ENCODE data around the gene EYA3. TPM values are rescaled to one million over a fixed set of nuclear protein-coding genes. Genes with fewer than 3 reads are reported as not detected.
A peak's percentile ranks its signal among the peaks of the same experiment; 100 is the strongest.

The EYA3 gene
- total and polyA plus RNA-seq, 2 of the 4 experiments (the other 2 are of a cell fraction), result 9.1 to 17.6 TPM

DNA sequence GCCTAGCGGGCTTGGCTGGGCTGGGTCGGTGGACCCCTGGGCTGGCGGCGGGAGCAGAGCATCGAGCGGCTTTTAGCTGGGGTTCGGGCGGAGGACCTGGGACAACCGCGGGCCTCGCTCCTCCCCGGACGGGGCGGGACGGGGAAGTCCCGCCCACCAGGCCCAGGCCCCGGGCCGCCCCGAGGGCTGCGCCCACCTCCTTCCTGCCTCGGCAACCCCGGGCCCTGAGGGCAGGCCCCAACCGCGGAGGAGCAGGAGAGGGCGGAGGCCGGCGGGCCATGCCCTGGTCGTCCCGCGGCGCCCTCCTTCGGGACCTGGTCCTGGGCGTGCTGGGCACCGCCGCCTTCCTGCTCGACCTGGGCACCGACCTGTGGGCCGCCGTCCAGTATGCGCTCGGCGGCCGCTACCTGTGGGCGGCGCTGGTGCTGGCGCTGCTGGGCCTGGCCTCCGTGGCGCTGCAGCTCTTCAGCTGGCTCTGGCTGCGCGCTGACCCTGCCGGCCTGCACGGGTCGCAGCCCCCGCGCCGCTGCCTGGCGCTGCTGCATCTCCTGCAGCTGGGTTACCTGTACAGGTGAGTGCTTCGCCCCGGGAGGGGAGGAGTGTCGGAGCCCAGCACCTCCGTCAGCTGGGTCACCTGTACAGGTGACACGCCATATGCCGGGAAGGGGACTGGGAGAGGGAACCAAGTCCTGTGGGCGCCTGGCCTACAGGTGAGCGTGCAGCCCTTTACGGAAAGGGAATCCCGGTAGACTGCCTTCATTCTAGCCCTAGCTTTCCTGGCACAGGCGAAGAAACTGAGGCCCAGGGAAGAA, 128.4 kb downstream of the EYA3 start, which contains the start of gene XKR8:
TSS of gene XKR8 (plus strand) at position 182 of the 812 bp plus-strand sequence. CDS start at position 279, 97 bp downstream.
- BruUV-seq (replicated peaks), result no TSS peak
- Histone ChIP-seq H3K4me2 (ENCODE audit: low read depth, low read length) (peak within 1 kb of the TSS; percentile 96), H4K91ac (ENCODE audit: insufficient read depth, low read depth, low read length) (peak within 1 kb of the TSS; percentile 92), H2BK5ac (ENCODE audit: low read depth, low read length, poor library complexity, severe bottlenecking) (peak within 1 kb of the TSS; percentile 64), H3K4me3 (ENCODE audit: insufficient read depth, low read depth, low read length) (peak within 1 kb of the TSS; percentile 58), H3K14ac (replicated peaks; ENCODE audit: low read depth, low read length) (peak within 1 kb of the TSS; percentile 98), H3K9ac (ENCODE audit: low read depth, low read length) (peak within 1 kb of the TSS; percentile 94), H3K23ac (ENCODE audit: low read depth, low read length) (peak within 1 kb of the TSS; percentile 96), H3K4ac (ENCODE audit: low read depth, low read length) (peak within 1 kb of the TSS; percentile 97), H3K18ac (ENCODE audit: low read depth, low read length) (peak within 1 kb of the TSS; percentile 59), H2AFZ (replicated peaks; ENCODE audit: low read length, poor library complexity) (peak within 1 kb of the TSS; percentile 97), H4K5ac (ENCODE audit: low read depth, low read length) (peak within 1 kb of the TSS; percentile 85), H4K8ac (ENCODE audit: low read depth in 2 of 2, low read length in 2 of 2) (peak within 1 kb of the TSS; percentile 97 to 99), H3K4me1 (ENCODE audit: control insufficient read depth, insufficient read depth, low read length) (peaks cover 14% of the 10 kb centered on the region), H2BK15ac (ENCODE audit: low read depth, low read length) (peak within 1 kb of the TSS; percentile 86; the same call in 1 of the 3 replicates), H2BK20ac (ENCODE audit: low read depth, low read length) (no peak within 1 kb of the TSS), H3K9me3 (ENCODE audit: control insufficient read depth, insufficient read depth, low read length) (no peaks in the 10 kb centered on the region), H4K20me1 (ENCODE audit: insufficient read depth, low read length) (no peaks in the 10 kb centered on the region; the same call in 1 of the 2 replicates), H3K27me3 (ENCODE audit: control insufficient read depth, insufficient read depth, low read length) (peaks cover 2% of the 10 kb centered on the region; the same call in 1 of the 2 replicates), H3K9me1 (ENCODE audit: insufficient read depth, low read length) (peaks cover 23% of the 10 kb centered on the region), H3K36me3 (ENCODE audit: control insufficient read depth, insufficient read depth, low read length) (peaks cover 11% of the 10 kb centered on the region; the same call in 1 of the 2 replicates), H2AK9ac (replicated peaks; ENCODE audit: low read depth, low read length, poor library complexity) (peak within 1 kb of the TSS; percentile 97), H2AK5ac (ENCODE audit: low read depth, low read length) (peak within 1 kb of the TSS; percentile 80), H3K56ac (ENCODE audit: extremely low read depth, insufficient read depth, low read length) (peak within 1 kb of the TSS; percentile 89), H3K79me1 (ENCODE audit: low read depth in 1 of 2, low read length in 2 of 2) (peaks cover 13 to 33% of the 10 kb centered on the region in 2 experiments), H3K27ac (ENCODE audit: insufficient read depth, low read length) (peak within 1 kb of the TSS; percentile 87), H2BK120ac (ENCODE audit: low read depth, low read length) (peak within 1 kb of the TSS; percentile 85)
- WGBS, 2 experiments (ENCODE audit: extremely low coverage in 2 of 2, insufficient read length in 1 of 2), result 3% methylated on average over 57 of the region's 68 CpGs; no CpG with 5 or more reads in 1 of the 2 experiments
- dilution Hi-C loops (cut with HindIII; ENCODE audit: low sequenced_read_pairs, unreplicated experiment) (no loop called here), in situ Hi-C loops (cut with MboI; ENCODE audit: low sequenced_read_pairs) (no loop called here), intact Hi-C loops (cut with micrococcal nuclease) (no loop called here)
- POLR2A ChIA-PET (ENCODE audit: unreplicated experiment), result interaction anchor here (1.0 kb wide), 1 partner anchor 11 kb away, joined by 4 read pairs; no protein-coding TSS in a partner anchor
- CTCF ChIA-PET, result interaction anchor here (0.6 kb wide), 1 partner anchor 92 kb away, joined by 4 read pairs; no protein-coding TSS in a partner anchor
- DNase-seq (peak; percentile 57), ATAC-seq (ENCODE audit: low read depth) (peak; percentile 97)
- TF ChIP-seq CHD1 (IDR thresholded peaks at IDR 0.05; ENCODE audit: low read depth, low read length) (no peak), ELK1 (IDR thresholded peaks at IDR 0.05; ENCODE audit: borderline replicate concordance, low read depth, low read length) (no peak), RCOR1 (IDR thresholded peaks at IDR 0.05; ENCODE audit: insufficient replicate concordance, low read length) (no peak), SMC3 (IDR thresholded peaks at IDR 0.05; ENCODE audit: low read depth, low read length) (peak; percentile 3; the same call in 1 of the 2 replicates), RAD21 (IDR thresholded peaks at IDR 0.05; ENCODE audit: low read length) (peak; percentile 36), POLR2A (IDR thresholded peaks at IDR 0.05; ENCODE audit: low read depth, low read length) (no peak; the same call in 1 of the 2 replicates), MAFK (IDR thresholded peaks at IDR 0.05; ENCODE audit: low read depth, low read length) (no peak)
- TF ChIP-seq, protein P1, sequence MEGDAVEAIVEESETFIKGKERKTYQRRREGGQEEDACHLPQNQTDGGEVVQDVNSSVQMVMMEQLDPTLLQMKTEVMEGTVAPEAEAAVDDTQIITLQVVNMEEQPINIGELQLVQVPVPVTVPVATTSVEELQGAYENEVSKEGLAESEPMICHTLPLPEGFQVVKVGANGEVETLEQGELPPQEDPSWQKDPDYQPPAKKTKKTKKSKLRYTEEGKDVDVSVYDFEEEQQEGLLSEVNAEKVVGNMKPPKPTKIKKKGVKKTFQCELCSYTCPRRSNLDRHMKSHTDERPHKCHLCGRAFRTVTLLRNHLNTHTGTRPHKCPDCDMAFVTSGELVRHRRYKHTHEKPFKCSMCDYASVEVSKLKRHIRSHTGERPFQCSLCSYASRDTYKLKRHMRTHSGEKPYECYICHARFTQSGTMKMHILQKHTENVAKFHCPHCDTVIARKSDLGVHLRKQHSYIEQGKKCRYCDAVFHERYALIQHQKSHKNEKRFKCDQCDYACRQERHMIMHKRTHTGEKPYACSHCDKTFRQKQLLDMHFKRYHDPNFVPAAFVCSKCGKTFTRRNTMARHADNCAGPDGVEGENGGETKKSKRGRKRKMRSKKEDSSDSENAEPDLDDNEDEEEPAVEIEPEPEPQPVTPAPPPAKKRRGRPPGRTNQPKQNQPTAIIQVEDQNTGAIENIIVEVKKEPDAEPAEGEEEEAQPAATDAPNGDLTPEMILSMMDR (conservative IDR thresholded peaks at IDR 0.05; ENCODE audit: low read depth, low read length), result peak; percentile 43

Measured in IMR-90 (cell line).